ENCODE data around the gene PRR14L.

DNA sequence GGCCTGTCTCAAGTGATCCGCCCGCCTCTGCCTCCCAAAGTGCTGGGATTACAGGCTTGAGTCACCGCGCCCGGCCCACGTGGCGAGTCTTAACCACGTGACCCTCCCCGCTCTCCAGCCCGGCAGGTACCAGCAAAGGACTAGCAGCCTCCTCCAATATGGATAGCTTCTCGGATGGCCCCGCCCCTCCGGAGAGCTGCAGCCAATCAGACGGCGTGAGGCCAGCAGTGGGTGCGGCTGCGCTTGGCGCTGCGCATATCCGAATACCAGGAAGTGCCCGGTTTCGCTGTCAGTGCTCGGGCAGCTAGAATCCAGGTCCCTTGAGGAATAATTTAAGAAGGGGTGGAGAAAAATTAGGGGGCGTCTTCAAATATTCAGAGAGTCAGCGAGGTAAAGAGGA, 73.2 kb downstream of the PRR14L start:
- TF ChIP-seq, protein P1, sequence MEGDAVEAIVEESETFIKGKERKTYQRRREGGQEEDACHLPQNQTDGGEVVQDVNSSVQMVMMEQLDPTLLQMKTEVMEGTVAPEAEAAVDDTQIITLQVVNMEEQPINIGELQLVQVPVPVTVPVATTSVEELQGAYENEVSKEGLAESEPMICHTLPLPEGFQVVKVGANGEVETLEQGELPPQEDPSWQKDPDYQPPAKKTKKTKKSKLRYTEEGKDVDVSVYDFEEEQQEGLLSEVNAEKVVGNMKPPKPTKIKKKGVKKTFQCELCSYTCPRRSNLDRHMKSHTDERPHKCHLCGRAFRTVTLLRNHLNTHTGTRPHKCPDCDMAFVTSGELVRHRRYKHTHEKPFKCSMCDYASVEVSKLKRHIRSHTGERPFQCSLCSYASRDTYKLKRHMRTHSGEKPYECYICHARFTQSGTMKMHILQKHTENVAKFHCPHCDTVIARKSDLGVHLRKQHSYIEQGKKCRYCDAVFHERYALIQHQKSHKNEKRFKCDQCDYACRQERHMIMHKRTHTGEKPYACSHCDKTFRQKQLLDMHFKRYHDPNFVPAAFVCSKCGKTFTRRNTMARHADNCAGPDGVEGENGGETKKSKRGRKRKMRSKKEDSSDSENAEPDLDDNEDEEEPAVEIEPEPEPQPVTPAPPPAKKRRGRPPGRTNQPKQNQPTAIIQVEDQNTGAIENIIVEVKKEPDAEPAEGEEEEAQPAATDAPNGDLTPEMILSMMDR (IDR thresholded peaks at IDR 0.05; ENCODE audit: low read length): no peak
- TF ChIP-seq EZH2phosphoT487 (IDR thresholded peaks at IDR 0.05; ENCODE audit: low read length): no peak

All from MM.1S (cell line).